GM23248 (cell line): ENCODE results near the gene JMJD7.

Experiments used
- EZH2 ChIP-seq: fragments of 200-600 bp; sonication (generic); IDR thresholded peaks from 2 replicates; pipeline ENCODE4 v1.6.1; 2018; ENCODE audit warnings: antibody characterized with exemption, mild to moderate bottlenecking; ENCODE audit not compliant: insufficient read depth, poor library complexity, severe bottlenecking
- EZH2phosphoT487 ChIP-seq: fragments of 200-600 bp; sonication (generic); IDR thresholded peaks from 2 replicates; pipeline ENCODE4 v1.6.1; 2018; ENCODE audit warnings: antibody characterized with exemption, moderate library complexity, mild to moderate bottlenecking, low read depth; ENCODE audit not compliant: insufficient read depth

DNA sequence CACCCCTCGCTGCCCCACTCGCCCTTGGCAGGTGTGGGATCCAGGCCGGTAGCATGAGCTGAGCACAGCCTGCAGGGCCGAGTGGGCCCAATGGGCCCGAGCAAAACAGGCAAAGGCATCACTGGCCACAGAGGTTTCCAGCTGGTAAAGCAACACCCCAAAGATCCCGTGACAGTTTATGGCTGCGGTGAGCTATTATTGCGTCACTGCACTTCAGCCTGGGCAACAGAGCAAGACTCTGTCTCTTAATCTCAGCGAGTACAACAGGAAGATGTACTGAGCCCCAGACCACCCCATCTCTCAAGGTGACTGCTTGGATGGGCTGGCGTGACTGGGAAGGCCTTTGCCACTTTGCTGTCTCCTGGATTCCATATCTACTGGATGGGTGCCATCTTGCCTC is 4.3 kb downstream of the JMJD7 start:
- no peak for TF ChIP-seq EZH2
- no peak for TF ChIP-seq EZH2phosphoT487
